ENCODE measurements around the gene ILK.

ILK gene

GRCh38 chr11:6607190-6607795, 3.7 kb downstream of the ILK start:
- no peak for DNase-seq

DNA sequence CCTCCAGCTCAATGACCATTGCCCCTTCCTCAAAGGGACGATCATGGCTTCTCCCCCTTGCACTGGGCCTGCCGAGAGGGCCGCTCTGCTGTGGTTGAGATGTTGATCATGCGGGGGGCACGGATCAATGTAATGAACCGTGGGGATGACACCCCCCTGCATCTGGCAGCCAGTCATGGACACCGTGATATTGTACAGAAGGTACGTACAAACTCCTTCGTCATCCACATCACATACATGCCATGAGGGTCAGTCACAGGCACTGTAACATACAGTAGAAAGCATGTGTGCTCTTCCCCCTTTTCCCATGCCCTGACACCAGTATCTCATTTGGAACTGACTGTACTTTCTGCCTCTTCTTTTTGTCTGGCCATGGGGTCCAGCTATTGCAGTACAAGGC, 4.4 kb downstream of the ILK start:
- no peak for DNase-seq

DNA sequence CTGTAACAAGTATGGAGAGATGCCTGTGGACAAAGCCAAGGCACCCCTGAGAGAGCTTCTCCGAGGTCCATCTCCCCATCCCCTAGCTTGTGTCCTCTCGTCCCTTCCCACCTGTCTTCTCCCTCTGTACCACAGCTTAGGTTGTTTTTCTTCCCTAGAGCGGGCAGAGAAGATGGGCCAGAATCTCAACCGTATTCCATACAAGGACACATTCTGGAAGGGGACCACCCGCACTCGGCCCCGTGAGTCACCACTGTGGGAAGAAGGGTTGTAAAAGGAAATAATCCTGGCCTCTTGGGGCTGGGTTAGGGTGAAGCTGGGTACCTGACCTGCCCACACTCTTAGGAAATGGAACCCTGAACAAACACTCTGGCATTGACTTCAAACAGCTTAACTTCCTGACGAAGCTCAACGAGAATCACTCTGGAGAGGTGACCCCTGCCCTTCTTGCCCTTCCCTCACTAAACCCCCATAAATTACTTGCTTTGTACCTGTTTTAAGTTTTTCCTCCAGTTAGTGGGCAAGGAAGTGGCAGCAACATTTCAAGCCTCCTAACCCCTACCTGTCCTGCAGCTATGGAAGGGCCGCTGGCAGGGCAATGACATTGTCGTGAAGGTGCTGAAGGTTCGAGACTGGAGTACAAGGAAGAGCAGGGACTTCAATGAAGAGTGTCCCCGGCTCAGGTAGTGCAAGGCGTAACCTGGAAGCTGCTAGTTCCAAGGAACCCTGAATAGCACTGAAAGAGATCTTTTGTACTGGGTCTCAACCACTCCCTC, 5.3 kb downstream of the ILK start:
- peak; percentile 45 for DNase-seq

- no peak for DNase-seq
These were observed 6.0 kb downstream of the ILK start for GRCh38 chr11:6609502-6610015.

GRCh38 chr11:6610591-6610990, 7.0 kb downstream of the ILK start:
- no peak for DNase-seq

GRCh38 chr11:6611092-6611962, 7.8 kb downstream of the ILK start:
- peak; percentile 43 for DNase-seq

DNA sequence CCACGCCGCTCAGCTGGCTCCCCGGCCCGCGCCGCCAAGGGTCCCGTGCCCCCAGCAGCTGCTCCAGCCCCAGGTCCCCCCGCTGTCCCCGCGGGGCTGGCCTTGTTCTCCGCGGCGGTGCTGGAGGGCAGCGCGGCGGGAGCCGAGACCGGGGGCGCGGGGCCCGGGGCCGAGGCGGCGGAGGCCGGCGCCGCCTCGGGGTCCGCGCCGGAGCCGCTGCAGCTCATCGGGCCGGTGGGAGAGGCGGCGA, 8.3 kb downstream of the ILK start:
- DNase-seq: no peak

DNA sequence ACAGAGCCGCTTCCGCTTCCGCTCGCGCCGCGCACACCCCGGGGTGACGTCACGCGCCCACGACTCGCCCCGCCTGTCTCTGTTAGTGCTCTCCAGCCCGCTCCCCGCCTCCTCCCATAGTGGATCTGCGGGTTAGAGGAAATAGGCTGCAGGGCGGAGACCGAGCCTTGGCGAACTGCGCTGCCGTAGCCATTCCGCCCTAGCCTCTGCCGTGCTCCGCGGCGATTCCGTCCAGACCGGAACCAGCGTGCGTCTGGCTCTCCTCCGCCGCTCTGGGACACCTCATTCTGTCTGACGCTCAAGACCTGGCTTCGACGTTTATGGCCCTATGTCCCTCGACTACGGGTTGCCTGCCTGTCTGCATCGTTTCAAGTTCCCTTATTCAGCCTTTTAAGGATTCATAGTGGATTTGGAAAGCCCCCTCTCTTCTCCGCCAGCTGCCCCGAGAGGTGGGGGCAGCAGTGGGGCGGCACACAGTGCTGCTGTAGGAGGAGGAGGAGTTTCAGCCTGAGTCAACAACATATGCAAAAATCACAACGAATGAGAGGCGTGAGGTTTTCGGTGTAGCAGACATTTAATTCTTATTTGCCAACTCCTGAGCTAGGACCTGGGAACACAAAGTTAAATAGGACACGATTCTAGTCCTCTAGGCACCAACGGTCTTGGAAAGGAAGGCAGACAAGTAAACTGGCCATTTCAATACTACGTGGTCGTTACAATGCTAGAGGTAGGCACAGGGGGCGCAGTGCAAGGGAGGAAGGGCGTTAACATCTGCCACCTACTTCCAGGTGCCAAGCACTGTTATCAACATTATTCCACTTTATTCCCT, 8.9 kb downstream of the ILK start, which contains the start of gene TAF10:
TSS of gene TAF10 (minus strand) at position 4 of the 829 bp plus-strand sequence. CDS start 27 bp downstream, outside the sequence.
- peak; percentile 97 for DNase-seq

GRCh38 chr11:6613496-6613895, 9.9 kb downstream of the ILK start:
- DNase-seq: no peak

DNA sequence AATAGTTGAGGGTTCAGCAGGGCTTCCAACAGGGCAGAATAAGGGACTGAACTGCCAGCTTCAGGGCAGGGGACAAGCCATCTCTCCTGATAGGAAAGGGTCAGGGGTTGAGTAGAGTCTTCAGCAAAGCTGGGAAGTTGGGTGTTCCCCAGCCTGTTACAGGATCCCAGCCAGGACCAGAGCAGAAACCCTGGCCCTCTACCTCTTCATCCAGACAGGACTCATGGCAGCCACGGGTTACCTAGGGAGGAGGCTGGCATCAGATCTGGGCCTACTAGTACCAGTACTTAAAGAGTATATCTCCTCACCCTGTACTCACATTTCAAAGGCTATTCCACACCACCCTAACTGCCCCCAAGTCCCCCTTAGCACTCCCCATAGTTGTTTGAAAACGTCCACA, 10.9 kb downstream of the ILK start:
- no peak for DNase-seq

DNA sequence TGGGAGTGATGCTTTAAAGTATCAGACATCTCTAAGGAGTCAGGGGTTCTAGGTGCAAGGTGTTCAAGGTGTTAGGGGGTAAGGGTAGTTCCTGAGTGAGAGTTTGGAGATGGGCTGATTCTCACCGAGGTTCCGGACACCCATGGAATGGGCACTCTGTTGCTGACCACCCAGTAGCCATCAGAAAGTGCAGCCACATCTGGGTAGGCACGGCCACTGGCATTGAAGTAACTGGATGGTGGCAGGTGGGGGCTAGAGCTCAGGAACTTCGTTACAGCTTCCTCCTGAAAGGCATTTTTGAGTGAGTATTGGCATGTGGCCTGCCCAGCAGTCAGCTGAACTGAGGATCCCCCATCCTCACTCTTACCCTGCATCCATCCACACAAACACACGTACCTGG, 11.5 kb downstream of the ILK start:
- DNase-seq: no peak

- DNase-seq: peak; percentile 76
These were observed 12.5 kb downstream of the ILK start for GRCh38 chr11:6615882-6616585.

DNA sequence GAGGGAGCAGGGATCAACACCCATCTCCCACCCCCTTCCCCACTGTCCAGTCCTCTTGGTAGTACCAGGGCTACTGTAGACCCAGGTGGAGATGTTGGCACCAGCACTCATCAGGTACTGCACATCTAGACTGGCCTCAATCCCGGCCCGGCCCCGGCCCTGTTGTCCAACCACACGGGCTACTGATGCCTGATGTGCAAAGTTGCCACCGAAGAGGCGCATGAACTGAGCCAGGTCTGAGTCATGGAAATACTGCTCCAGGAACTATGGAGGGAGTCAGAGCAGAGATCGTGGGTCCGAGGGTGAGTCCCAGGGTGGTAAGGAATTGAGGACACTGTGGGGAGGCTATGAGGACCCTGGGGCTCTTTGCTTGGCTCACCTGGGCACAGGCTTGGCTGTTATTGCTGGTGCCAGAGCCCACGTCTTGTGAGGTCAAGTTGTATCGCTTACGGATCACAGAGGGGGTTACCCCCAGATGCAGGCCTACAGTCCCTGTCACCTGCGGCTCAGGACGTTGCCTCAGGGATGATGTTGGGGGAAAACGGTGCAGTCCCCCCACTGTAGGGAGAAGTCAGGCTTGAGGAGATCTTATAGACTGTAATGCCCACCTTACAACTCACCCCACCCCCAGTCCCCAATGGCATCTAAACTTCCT, 13.1 kb downstream of the ILK start:
- DNase-seq: peak; percentile 39

DNA sequence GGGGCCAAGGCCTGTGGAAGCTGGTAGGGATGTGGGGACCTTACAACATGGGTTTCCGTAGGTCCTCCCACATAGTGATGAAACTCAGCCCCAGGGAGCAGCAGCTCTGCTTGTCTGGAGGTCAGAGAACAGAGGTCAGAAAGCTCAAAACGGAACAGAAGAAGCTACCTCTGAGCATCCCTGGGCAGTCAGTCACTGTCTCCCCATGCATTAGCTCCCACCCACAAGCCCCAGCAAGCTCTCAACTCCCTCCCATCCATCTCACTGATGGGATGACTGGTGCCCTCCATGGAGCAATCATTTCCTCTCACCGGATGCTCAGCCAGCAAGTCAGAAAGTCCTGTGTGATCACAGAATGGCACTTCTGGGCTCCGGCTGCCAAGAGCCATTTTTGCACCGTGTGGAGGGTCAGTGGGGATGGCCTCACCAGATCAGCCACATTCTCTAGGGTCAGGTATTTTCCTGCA, 13.8 kb downstream of the ILK start:
- DNase-seq: peak; percentile 84

- DNase-seq: peak; percentile 93
These were observed 14.8 kb downstream of the ILK start for GRCh38 chr11:6618117-6619003.

- DNase-seq: peak; percentile 97
These were observed 15.6 kb downstream of the ILK start, which contains the start of gene TPP1 for GRCh38 chr11:6619004-6619745. TSS of gene TPP1 (minus strand) at chr11:6619422. CDS start at chr11:6619400, 22 bp downstream.

DNA sequence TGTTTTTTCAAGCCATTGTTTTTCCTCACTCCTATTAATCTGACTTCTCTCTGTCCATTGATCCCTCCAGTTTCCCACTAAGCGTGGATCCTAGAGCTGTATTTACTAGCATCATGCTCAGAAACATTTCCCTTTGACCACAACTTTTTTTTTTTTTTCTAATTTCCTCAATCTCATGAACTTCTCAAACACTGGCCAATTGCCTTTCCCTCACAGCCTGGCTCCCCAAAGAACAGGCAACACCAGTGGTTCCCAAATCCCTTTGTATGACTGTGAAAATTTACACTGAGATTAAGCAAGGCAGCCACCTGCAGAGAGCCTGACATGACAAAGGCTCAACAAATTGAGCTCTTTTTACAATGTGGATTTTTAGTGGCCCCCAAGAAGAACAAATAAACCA, 17.1 kb downstream of the ILK start:
- DNase-seq: no peak

GRCh38 chr11:6621711-6622211, 18.2 kb downstream of the ILK start:
- no peak for DNase-seq

Data from HCEC 1CT (cell line).